NCI-H526 treated with DMSO at 0.1 percent for 48 hours (cell line): ENCODE results near the gene PDE4D.
"Not testable (repeated sequence)": the region's sequence is repeated elsewhere in the genome, so short reads cannot be mapped to it uniquely, and the experiment has no call there.

ENCODE experiments used
- DNase-seq: peaks from one replicate; lab custom pipeline; 2025; lab: John Stamatoyannopoulos, UW

Gene PDE4D

DNA sequence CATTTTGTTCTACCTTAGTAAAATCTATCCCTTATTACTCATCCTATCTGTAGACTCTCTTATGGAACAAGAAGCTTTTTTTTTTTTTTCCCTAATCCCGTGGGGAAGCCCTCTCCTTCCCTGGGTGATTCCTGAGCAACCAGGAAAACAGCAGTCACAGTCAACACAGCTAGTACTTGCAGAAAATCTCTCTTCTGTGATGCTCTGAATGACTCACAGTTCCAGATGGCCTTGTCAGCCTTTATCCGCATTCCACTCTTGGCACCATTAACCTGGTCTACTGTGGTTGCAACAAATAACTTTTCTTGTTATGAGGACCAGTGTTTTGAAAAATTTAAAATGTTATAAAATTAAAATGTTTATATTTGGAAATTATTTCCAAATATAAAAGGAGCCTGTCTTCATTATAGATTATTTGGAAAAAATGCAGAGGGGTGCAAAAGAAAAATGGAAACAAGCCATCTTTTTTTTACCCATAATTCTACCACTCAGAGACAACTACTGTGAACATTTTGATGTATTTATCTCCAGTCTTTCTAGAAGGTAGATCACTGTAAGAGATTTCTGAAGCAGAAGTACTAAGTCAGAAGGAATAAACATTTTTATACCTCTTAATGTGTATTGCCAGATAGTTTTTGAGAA lies 824.0 kb downstream of the PDE4D start:
- no peak for DNase-seq

DNA sequence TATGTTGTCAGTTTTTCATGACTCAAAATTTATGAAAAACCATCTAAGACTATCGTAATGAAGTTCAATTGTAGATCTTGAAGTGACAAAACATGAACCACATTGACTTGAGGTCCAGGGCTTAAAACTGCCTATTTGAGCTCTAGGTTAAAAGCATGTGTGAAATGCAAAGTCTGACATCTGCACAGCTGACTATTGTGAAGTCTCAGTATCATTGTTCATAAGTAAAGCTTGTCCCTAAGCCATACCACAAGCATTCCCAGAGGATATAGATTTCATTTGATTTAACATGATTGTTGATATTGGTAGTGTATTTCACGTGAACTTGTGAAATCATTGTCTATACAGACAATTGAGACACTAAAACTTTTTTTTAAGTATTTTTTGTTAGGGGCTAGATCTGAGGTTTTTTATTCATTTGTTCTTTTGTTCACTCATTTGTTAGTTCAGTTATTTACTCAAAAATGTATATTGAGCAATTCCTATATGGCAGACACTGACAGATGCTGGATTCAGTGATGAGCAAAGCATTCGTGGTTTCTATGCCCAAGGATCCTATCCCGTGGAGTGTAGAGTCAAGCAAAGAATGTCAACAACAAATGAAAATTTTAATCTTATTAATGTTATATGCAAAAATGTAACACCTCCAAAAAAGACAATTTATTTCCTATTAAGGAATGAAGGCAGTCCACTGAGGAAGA lies 825.4 kb downstream of the PDE4D start:
- no peak for DNase-seq

DNA sequence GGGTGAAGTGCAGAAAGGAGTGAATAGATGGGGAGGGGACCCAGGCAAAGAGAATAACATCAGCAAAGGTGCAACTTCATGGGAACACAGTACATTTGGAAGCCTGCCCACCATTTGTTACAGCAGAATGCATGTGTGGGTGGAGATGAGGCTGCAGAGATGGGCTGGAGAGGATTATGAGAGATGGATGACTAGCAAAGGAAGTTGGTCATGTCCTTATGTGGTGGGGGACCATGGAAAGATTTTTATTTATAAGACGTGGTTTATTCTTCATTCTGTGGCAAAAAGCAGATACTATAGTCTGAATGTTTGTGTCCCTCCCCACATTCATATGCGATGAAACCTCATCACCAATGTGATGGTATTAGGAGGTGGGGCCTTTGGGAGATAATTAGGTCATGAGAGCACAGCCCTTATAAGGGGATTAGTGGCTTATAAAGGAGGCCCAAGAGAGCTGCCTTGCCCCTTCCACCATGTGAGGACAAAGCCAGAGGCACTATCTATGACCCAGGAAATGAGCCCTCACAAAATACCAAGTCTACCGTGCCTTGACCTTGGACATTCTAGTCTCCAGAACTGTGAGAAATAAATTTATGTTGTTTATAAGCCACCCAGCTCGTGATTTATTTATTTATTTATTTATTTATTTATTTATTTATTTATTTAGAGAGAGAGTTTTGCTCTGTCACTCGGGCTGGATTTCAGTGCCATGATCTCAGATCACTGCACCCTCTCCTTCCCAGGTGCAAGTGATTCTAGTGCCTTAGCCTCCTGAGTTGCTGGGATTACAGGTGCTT lies 827.0 kb downstream of the PDE4D start:
- no peak for DNase-seq

DNA sequence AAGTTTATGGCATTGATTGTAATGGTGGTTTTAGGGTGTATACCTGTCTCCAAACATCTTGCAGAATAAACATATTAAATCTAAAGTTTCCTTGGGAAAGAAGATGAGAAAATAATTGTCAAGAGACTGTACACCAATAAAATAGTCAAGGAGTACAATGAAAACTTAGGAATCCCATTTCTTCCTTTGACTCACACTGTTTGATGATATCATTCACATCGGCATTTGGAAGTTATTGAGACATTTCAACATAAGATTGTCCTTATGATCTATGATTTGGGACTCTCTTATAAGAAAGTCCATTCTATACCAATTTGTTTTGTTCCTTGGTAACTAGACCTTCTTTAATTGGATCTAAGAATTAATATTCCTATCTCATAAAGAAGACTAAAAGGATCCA lies 828.0 kb downstream of the PDE4D start:
- no peak for DNase-seq

DNA sequence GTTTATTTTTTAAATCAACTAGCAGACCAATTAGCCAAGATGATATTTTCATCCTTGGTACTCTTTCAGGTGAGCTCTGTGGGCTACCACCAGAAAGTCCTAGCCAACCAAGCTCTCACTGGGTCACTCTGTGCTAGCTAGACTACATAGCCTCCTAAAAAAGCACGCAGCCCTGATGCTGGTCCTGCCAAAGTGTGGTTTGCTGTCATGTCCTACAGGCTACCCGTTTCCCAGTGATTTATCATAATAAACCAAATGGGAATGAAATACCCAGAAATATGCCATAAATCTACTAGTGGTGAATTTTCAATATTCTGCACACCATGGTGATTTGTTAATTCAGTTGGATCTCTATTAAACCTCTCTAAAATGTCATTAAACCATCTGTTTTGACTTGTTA lies 829.2 kb downstream of the PDE4D start:
- DNase-seq, result no peak

DNA sequence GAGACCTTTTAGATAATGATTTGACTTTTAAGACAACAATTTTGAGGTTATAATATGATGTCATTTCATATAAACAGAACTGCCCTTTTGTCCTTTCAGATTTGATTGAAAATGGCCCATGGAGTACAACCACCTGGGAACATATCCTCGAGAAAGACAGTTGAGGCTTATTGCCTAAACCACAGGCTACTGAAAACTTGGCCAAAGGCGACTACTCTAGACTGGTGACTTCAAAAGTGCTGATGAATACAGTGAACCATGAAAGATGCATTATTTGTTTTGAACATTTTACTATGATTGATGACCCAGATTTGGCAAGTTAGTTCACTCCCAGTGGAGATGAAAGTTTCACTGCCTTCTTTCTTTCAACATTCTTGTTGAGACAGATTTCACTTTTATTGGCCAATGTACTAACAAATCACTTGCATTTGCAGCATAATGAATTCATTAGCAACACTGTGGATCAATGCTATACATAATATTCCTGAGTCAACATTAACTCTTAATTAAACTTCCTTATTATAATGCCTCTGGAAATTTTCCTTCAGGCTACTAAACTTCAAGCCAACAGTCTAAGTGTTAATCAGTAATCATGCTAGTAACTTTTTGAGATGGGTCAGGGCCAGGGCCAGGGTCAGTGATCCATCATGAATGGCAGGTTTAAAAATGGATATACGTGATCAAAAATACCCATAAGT lies 830.4 kb downstream of the PDE4D start:
- DNase-seq, result no peak

DNA sequence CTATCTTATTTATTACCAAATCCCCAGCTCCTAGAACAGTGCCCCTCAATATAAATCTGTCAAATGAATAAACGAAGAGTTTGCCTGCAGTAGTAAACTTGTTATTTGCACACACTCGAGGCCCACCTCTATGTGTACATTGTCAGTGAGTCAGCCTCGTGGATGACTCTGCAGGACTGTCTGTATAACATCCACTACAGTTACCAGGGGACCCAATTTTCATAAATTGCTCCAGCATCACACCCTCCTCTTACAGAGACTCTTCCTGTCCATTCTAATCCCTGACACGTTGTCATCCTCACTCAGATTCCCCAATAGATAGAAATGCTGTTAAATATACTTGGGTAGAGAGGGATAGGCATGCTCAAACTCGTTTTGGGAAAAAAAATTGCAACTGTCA lies 832.1 kb downstream of the PDE4D start:
- DNase-seq, result no peak

DNA sequence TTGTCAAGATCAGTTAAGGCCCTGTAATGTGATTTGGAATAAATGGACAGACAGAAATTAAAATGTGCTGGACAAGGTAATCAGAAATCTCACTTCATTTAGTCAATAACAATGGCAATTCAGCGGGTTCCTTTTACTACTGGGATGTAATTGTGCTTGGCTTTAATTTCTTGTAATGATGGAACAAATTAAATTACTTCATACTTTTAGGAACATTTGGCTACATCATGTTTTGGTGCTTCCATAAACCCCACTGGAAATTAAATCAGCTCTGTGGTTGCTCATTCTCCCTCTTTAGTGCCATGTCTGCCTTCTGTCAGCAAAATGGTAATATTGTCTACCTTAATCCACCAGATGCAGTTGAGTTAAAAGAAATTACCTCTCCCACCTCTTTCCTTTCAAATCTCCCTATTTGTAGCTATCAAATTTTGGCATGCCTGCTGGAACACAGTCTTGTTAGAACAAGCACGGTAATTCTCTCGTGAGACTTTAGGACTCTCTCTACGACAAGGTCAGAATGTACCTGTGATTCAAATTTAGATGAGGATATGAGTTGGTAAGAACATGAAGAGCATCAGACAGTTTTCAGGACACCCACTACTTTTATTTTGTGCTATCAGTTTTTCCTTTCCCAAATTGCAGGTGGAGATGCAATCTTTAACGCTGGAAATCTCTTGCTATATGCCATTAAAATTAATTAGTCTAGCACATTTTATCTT lies 834.4 kb downstream of the PDE4D start:
- no peak for DNase-seq

DNA sequence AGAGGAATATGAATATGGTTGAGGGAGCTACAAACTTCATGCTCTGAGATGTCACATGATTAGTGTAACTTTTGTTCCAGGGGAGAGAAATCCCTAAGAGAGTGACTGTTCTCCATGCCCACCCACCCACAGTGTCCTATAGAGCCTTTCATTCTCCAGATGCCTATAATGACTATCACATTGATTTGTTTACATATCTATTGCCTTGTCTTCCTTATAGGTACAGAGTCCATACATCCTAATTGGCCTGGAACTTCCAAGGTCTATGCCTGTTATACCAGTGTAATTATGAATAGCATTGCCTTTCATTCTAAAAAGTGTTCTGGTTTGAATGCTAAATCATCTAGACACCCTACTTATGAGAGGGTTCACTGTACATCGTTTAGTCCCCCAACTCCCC lies 835.3 kb downstream of the PDE4D start:
- DNase-seq, result no peak

DNA sequence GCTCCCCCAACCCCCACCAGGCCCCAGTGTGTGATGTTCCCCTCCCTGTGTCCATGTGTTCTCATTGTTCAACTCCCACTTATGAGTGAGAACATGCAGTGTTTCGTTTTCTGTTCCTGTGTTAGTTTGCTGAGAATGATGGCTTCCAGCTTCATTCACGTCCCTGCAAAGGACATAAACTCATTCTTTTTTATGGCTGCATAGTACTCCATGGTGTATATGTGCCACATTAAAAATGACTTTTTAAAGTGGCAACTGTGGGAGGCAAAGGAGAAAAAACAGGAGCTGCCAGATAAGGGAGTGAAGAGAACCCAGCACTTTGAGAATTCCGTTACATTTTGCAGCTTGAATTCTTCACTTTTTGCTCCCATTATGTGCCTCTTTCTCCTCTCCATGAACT lies 836.9 kb downstream of the PDE4D start:
- DNase-seq, result not testable (repeated sequence)

DNA sequence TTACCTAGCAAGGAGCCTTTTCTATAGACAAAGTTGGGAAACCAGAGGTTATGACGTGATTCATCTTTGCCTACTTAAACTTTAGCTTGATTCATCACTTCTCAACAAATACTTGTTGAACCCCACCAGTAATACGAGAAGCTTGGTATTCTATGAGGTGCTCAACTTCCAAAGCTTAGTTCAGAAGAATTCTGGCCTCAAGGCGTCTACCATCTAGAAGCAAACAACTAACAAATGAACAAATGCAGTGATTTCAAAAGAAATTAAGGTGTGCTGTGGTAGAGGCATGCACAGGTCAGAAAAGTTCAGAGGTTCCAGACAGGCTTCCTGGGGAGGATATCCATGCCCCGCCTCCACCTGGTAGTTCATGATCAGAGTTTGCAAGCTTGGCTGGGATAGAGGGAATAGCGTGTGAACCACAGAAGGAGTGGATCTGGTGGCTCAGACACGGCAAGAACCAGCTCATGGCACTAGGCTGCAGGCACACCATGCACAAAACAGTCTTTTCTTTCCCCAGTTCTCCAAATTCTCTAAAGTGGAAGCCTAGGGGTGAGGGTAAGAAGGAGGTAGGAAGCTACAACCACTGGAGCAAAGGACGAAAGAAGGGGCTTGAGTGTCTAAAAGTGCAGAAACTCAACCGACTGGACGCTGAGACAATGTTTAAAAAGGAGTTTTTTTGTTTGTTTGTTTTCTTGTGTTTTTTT lies 837.6 kb downstream of the PDE4D start:
- no peak for DNase-seq

DNA sequence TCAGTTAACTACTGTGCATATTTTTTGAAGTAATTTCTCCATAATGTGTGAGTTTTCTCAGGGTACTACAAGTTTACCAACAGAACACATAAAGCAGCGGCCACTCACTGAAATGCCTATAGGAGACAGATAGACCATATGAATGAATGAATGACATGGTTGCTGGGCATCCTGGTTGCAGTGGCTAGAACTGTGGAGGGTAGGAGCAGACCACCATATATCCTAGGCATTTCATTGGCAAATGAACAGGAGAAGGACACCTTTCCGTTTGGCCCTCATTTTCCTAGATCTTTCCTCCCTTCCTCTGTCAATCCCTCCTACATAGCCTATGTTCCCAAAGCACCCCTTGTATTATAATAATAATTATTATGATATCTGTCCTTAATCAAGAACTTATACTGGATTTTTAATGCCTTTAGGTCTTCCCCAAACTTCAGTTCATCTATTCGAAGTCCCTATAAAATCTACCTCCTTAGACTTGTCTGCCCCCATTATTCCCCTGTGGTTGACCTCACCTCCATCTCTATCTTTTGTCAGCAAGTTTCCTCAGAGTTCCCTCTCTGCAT lies 838.5 kb downstream of the PDE4D start:
- DNase-seq, result no peak

DNA sequence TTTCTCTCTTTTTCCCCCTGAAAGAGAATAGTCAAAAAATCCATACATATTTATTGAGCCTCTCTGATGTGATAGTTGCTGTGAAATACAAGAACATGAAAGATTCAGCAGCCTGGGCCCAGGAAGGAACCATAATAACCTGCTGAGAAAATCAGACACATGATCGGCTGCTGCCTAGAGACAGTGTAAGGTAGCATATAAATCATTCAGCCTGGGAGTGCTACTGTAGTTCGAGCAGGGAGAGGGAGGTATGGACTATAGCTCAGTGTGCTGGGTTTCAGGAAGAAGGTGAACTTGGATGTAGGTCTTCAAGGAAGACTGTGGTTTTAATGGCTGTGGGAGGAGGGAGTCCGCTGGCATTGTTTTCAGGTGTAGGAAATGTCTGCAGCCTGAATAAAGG lies 841.6 kb downstream of the PDE4D start:
- DNase-seq, result no peak

DNA sequence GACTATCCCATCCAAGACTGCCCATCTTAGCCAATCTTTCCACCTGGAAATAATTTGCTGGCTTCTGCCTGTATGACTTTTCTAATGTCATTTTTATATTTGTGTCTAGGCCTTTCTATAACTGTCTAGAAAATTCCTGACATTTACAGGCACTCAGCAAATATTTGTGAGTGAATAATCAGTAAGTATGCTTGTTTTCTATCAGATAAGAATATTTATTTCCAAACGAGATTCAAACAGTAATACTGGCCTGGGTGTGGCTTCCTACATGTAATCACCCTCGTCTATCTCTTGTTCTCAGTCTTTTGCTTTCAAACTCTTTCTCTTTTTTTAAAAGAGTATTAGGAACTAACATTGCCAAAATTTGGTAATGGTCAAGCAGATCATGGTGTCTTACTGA lies 844.4 kb downstream of the PDE4D start:
- DNase-seq, result no peak

DNA sequence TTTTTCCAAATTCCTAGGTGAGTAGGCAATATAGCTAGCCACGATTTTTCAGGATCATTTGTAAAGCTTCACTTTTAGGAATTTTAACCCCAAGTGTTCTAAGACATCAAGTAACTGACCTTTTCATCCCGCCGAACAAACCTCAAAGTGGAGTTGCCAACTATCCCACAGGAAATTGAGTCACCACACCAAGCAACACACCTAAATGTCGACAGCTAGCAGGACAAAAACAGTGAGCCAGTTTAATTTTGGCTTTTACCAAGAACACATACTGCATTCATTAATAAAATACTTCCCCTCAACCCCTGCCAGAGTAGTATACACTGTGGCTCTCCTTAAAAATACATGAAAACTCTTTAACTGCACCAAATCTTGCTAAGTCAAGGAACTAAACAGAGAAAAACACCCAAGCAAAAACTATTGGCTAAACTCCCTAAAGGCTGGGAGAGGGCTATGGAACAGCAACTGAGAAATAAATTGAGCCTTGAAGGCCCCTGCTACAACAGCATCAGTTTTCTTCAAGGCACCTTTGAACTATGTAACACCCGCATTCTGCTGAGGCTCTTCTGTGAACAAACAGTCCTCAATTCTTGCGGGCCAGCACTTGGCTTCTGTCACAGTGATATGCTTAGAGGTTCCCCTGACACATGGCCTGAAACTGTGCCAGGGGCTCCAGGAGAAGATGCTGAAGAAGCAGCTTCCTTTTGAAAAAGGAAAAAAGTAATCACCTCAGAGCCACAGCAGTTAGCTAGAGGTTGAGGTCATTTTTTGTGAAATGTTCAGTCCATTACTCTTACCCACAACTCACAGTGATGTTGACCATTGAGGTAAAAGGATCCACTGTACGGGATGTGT lies 851.1 kb downstream of the PDE4D start:
- DNase-seq, result no peak

DNA sequence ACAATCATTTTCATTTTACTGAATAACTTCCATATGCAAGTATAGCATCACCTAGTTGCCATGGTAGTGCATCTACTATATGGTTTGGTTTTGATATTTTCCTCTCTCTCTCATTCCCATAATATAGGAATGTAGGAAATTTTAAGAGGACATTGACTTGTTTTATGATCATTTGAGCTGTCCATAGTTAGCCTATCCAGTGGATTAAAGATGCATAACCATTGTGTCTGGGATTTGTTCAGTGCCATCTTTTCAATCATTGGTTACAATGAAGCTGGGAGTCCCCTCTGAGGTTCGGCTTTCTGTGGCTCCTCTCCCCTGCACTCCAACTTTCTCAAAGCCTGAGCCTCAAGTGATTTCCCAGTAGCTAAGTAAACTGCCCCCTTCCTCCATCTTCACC lies 852.2 kb downstream of the PDE4D start:
- no peak for DNase-seq

DNA sequence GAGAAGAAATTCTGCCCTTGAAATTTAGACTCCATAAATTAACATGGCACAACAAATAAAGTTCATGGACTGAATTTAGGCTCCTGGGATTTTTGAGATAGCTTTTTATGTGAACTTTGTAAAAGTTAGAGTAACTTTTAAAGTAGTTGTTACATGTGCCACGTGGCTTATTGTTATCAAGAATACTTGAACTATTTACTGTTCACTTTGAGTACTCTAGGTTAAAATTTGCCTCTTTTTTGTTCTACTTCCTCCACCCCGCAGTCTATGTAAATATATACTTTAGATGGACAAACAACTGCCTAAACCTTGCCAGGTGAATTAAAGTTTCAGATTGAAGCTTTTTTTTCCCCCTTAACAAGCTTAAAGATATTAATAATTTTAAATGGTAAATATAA lies 852.7 kb downstream of the PDE4D start:
- DNase-seq, result no peak

DNA sequence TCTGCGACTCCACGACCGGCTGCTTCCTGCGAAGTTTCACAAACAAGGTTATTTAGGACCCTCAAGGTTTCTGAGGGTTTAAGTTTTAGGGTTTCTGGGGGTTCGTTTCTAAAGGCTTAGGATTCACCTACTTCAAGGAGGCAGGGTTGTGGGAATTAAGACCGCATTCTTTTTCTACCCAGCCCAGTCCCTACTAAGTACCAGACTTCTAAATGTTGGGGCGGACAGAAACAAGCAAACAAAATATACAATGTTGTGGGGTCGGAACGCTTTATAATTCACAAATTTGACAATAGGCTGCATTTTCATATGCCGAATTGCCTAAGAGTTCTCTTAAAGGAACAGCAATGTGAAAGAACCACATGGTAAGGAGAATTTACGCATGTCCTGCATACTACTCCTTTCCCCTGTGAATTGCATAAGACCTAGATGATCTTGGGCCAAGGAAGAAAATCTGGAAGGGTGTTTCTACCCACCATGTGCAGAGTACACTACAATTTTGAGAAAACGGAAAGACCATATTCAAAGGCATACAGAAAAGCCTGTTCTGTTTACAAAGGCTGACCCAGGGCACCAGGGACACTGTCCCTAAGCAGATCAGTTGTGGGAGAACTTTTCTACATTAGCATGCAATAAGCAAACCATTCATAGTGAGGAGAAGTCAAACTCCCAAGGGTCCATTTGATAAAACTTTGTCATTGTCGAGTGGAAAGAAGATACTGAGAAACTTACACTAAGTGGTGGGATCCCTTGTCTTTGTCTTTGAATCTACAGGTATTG lies 853.3 kb downstream of the PDE4D start:
- no peak for DNase-seq

DNA sequence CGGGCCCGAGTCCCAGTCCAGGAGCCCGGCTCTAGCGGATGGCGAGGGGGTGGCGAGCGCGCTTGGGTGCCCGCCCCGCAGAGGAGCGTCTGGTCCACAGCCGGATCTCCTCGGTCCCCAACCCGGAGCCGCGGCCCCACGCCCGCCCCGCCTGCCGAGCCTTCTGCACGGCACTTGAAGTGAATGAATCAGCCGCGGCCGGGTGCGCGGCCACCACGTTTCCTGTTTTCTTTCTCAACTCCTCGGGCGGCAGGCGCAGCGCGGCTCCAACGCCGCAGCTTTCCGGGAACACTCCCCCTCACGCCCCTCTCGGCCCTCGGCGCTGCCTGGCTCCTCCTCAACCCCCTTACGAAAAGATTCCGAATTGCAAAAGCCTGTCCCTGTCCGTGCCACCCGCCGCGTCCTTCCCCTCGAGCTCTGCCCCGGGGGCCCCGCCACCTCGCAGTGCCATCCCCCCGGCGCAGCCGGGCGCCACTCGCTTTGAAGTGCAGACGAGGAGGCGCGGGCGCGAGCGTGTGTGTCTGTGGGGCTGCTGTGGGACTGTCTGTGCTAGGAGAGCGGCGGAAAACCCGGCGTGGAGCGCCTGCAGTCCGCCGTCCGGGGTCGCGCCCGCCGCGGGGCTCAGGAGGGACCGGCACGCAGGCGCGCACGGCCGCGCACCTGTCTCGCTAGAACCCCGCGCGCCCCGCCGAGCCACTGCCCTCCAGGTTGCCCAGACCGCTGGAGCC lies 854.1 kb downstream of the PDE4D start:
- DNase-seq, result no peak
